NOMO-1 treated with DMSO at 0.1 percent for 48 hours (cell line): ENCODE data around the gene NUB1.

ENCODE experiments used
- DNase-seq: peaks from one replicate; lab custom pipeline; 2025; ENCODE audit not compliant: unreplicated experiment; lab: John Stamatoyannopoulos, UW

Gene NUB1

GRCh38 chr7:151376218-151376902 lies 34.7 kb downstream of the NUB1 start:
- no peak for DNase-seq

GRCh38 chr7:151377406-151377805 lies 35.8 kb downstream of the NUB1 start:
- DNase-seq, result no peak

- no peak for DNase-seq
These were observed 36.4 kb downstream of the NUB1 start for GRCh38 chr7:151378011-151378410.

- DNase-seq, result no peak
These were observed 37.0 kb downstream of the NUB1 start for GRCh38 chr7:151378496-151379192.

GRCh38 chr7:151379193-151379520 lies 37.5 kb downstream of the NUB1 start:
- DNase-seq, result no peak

GRCh38 chr7:151379534-151380198 lies 38.1 kb downstream of the NUB1 start:
- DNase-seq, result no peak

GRCh38 chr7:151380199-151381097 lies 38.8 kb downstream of the NUB1 start:
- DNase-seq, result no peak

GRCh38 chr7:151381098-151381347 lies 39.4 kb downstream of the NUB1 start:
- peak; percentile 48 for DNase-seq

- no peak for DNase-seq
These were observed 39.9 kb downstream of the NUB1 start for GRCh38 chr7:151381348-151382078.

GRCh38 chr7:151382079-151382885 lies 40.7 kb downstream of the NUB1 start:
- DNase-seq, result no peak

GRCh38 chr7:151383638-151384351 lies 42.2 kb downstream of the NUB1 start:
- DNase-seq, result no peak

GRCh38 chr7:151384352-151384697 lies 42.7 kb downstream of the NUB1 start:
- no peak for DNase-seq

- no peak for DNase-seq
These were observed 43.4 kb downstream of the NUB1 start for GRCh38 chr7:151384776-151385625.

- DNase-seq, result no peak
These were observed 44.2 kb downstream of the NUB1 start for GRCh38 chr7:151385626-151386300.

- no peak for DNase-seq
These were observed 44.9 kb downstream of the NUB1 start for GRCh38 chr7:151386301-151387160.

GRCh38 chr7:151387161-151388006 lies 45.8 kb downstream of the NUB1 start:
- no peak for DNase-seq
